ENCODE data around the gene ELF5.

DNA sequence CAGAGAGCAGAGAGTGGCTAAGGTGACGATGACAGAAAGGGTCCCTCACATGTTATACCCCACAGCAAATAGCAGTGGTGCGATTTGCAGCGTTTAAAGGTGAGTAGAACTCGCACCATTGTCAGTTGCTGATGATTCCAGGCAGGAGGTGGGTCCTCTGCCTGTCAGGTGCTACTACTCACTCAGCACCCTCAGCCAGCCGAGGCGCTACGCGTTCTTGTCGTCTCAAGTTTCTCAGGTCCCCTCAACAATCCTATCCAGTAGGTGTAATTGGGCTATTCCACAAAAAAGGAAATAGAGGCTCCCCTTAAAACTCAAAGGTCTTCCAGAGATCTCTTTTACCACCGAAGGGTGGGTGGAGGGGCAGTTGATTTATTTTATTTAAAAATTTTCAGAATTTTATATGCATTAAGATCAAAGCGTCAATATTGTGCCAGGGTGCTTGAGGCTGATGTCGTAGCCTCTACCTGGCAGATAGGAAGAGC is 18.3 kb downstream of the ELF5 start:
- no peak for TF ChIP-seq EZH2 (IDR thresholded peaks at IDR 0.05; ENCODE audit: insufficient read depth, poor library complexity, severe bottlenecking)
- no peak for TF ChIP-seq EZH2phosphoT487 (IDR thresholded peaks at IDR 0.05; ENCODE audit: insufficient read depth, low read depth)
